Psoas muscle (tissue), 8 donors: Measurements from ENCODE around the gene REC8. TPM values are rescaled to one million over a fixed set of nuclear protein-coding genes. Genes with fewer than 3 reads are reported as not detected.
A peak's percentile ranks its signal among the peaks of the same experiment; 100 is the strongest.

Experiments
- ATAC-seq, 4 donors: fragments of 200-7000 bp; cut with Tn5 transposase; one replicate each; pipeline ENCODE4 v1.9.1; 2020; ENCODE audit warnings: moderate library complexity in 3 of 4, mild to moderate bottlenecking in 2 of 4
- DNase-seq, 2 donors: peaks; one replicate each; pipeline ENCODE4 v3.0.0-alpha.2; 2020
- H3K27ac ChIP-seq: fragments of 200-600 bp; one replicate; pipeline ENCODE4 v1.8.0; 2022
- H3K27me3 ChIP-seq, 3 donors: fragments of 200-600 bp in 1 of 3; one replicate each; pipeline versions ENCODE4 v1.6.1 to v1.8.0; 2013 to 2022; ENCODE audit warnings: low read length in 2 of 3, mild to moderate bottlenecking in 2 of 3, moderate library complexity in 1 of 3; ENCODE audit not compliant: insufficient read depth in 3 of 3
- H3K36me3 ChIP-seq, 2 donors: fragments of 200-600 bp in 1 of 2; one replicate each; pipeline versions ENCODE4 v1.6.1 to v1.8.0; 2013 to 2022; ENCODE audit warnings: low read depth in 1 of 2, mild to moderate bottlenecking in 1 of 2, moderate library complexity in 1 of 2; ENCODE audit not compliant: insufficient read depth in 1 of 2
- H3K4me1 ChIP-seq: fragments of 200-600 bp; one replicate; pipeline ENCODE4 v1.8.0; 2022
- H3K4me3 ChIP-seq: fragments of 200-600 bp; one replicate; pipeline ENCODE4 v1.8.0; 2022; ENCODE audit warnings: mild to moderate bottlenecking
- H3K9me3 ChIP-seq: fragments of 200-600 bp; one replicate; pipeline ENCODE4 v1.8.0; 2022
- CTCF ChIP-seq: fragments of 200-600 bp; IDR thresholded peaks from one replicate; pipeline ENCODE4 v1.8.0; 2022; ENCODE audit warnings: antibody characterized with exemption
- WGBS, 3 donors: extraction: QIAGEN DNeasy Blood & Tissue Kit; methylation state at CpG; one replicate each; pipeline versions ENCODE4 v1.1.6 to v1.1.7; 2013; 5-methylcytosine and 5-hydroxymethylcytosine counted together
- intact Hi-C, 2 donors: fragments of 100-400 bp; cut with DNase I; formaldehyde crosslinking; loops; one replicate each; pipeline versions ENCODE4 v1.11.0 to v1.14.2; 2022
- polyA plus RNA-seq, 3 donors: library from polyadenylated mRNA; stranded (reverse); fragments of 200-250 nt; gene quantifications; one replicate each; pipeline ENCODE4 v1.2.3, GENCODE V29; 2013
- total RNA-seq, 4 donors: library from RNA; stranded (reverse); fragmentation: NEBNext Ultra II Directional in 2 of 4; extraction: Animal tissue kit (Norgen Biotek cat#: 25700) in 2 of 4; gene quantifications; one replicate each; pipeline versions ENCODE4 v1.2.1 to v1.2.4, GENCODE V29; 2021 to 2023
- donor health status: healthy with polysubstance abuse.
- donor health status: DM: no; HTN: no; CAD: no; lungs with moderate emphysema.
- donor health status: Bipolar disorder and iron deficiency.
- donor health status: healthy.
- donor health status: DM: yes; HTN: yes; CAD: no.
- donor health status: DM: no; HTN: no; CAD: no.
- donor health status: DM: no; HTN: no; CAD: no.
- donor health status: DM: yes; HTN: yes; CAD: no.

The REC8 gene
- total and polyA plus RNA-seq, 7 donors = 0.13 to 1.6 (median 1.2) TPM

GRCh38 chr14:24160850-24161804 is 10.8 kb upstream of the REC8 start, which contains the start of gene IRF9:
Gene IRF9, plus strand, starts transcription at chr14:24161265. Its CDS starts 880 bp downstream, at chr14:24162145.
- H3K4me3 ChIP-seq = peak within 1 kb of the TSS; percentile 74
- peak within 1 kb of the TSS; percentile 86 for H3K27ac ChIP-seq
- peak; percentile 96 for TF ChIP-seq CTCF
- intact Hi-C loops = loop anchor here in 1 of 2 donors (2.0 kb wide), 2 partner anchors 52 to 102 kb away; no protein-coding TSS in a partner anchor
- WGBS, 3 donors = 2 to 8% (median 4%) methylated on average over 11 to 12 of the region's 12 CpGs
- H3K36me3 ChIP-seq = peaks cover 8 to 75% of the 10 kb centered on the region in 2 donors
- H3K27me3 ChIP-seq = no peaks in the 10 kb centered on the region
- no peaks in the 10 kb centered on the region for H3K9me3 ChIP-seq
- DNase-seq (peak; percentile 95 to 97), ATAC-seq (peak; percentile 90 to 93 (median 91))
- peaks cover 19% of the 10 kb centered on the region for H3K4me1 ChIP-seq

GRCh38 chr14:24162093-24162492 is 9.8 kb upstream of the REC8 start:
- 46 to 64% (median 61%) methylated on average over 8 of the region's 8 CpGs for WGBS, 3 donors
- peaks cover 19% of the 10 kb centered on the region for H3K4me1 ChIP-seq
- peak in 2 of 4 donors; percentile 3 to 5 for ATAC-seq

DNA sequence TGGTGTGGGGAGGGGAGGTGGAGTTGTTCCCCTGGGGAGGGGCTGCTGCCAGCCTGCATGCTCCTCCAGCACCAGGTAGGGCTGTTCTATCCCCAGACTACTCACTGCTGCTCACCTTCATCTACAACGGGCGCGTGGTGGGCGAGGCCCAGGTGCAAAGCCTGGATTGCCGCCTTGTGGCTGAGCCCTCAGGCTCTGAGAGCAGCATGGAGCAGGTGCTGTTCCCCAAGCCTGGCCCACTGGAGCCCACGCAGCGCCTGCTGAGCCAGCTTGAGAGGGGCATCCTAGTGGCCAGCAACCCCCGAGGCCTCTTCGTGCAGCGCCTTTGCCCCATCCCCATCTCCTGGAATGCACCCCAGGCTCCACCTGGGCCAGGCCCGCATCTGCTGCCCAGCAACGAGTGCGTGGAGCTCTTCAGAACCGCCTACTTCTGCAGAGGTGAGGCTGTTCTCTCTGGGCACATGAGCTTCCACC is 7.3 kb upstream of the REC8 start:
- H3K36me3 ChIP-seq = peaks cover 13 to 64% of the 10 kb centered on the region in 2 donors
- no peak for TF ChIP-seq CTCF
- peaks cover 19% of the 10 kb centered on the region for H3K4me1 ChIP-seq
- no peaks in the 10 kb centered on the region for H3K9me3 ChIP-seq
- ATAC-seq (no peak), DNase-seq (peak in 1 of 2 donors; percentile 49)
- H3K4me3 ChIP-seq = no peak overlapping the region
- WGBS, 3 donors = 90 to 93% (median 93%) methylated on average over 14 of the region's 14 CpGs
- intact Hi-C loops = no loop called here
- H3K27me3 ChIP-seq = peaks cover 0 to 3% (median 0%) of the 10 kb centered on the region in 3 donors
- H3K27ac ChIP-seq = no peak overlapping the region

More at GRCh38 chr14:24162093-24162492, 9.8 kb upstream of the REC8 start:
- Histone ChIP-seq H3K27ac (peak overlapping the region; percentile 86), H3K4me3 (peak overlapping the region; percentile 74), H3K36me3 (peaks cover 13 to 75% of the 10 kb centered on the region in 2 donors), H3K9me3 (no peaks in the 10 kb centered on the region), H3K27me3 (no peaks in the 10 kb centered on the region)
- intact Hi-C loops = no loop called here
- DNase-seq = peak in 1 of 2 donors; percentile 42
- no peak for TF ChIP-seq CTCF

- no peak for TF ChIP-seq CTCF
- 87 to 96% (median 93%) methylated on average over 5 of the region's 5 CpGs for WGBS, 3 donors
- DNase-seq (no peak), ATAC-seq (no peak)
- no peak overlapping the region for H3K27ac ChIP-seq
- H3K4me1 ChIP-seq = peaks cover 16% of the 10 kb centered on the region
- no peak overlapping the region for H3K4me3 ChIP-seq
- no peaks in the 10 kb centered on the region for H3K9me3 ChIP-seq
- H3K27me3 ChIP-seq = peaks cover 0 to 14% (median 0%) of the 10 kb centered on the region in 3 donors
- H3K36me3 ChIP-seq = peaks cover 13 to 52% of the 10 kb centered on the region in 2 donors
- intact Hi-C loops = no loop called here
Observed at GRCh38 chr14:24165785-24166184, 6.1 kb upstream of the REC8 start.
